Stimulated activated CD8-positive, alpha-beta memory T cell treated with anti-CD3 and anti-CD28 coated beads, Interleukin-15, amount 100 ng/mL, for 1 hour (primary cell): ENCODE measurements around the gene FAM43B.

Experiments used
- DNase-seq: peaks from one replicate; pipeline ENCODE4 v3.0.0-alpha.2; 2020; ENCODE audit warnings: low read depth

The FAM43B gene

GRCh38 chr1:20590306-20590777 lies 38.0 kb downstream of the FAM43B start:
- DNase-seq, result no peak

- no peak for DNase-seq
These were observed 41.4 kb downstream of the FAM43B start for GRCh38 chr1:20593756-20594155.

- DNase-seq, result no peak
These were observed 42.4 kb downstream of the FAM43B start for GRCh38 chr1:20594746-20595145.

DNA sequence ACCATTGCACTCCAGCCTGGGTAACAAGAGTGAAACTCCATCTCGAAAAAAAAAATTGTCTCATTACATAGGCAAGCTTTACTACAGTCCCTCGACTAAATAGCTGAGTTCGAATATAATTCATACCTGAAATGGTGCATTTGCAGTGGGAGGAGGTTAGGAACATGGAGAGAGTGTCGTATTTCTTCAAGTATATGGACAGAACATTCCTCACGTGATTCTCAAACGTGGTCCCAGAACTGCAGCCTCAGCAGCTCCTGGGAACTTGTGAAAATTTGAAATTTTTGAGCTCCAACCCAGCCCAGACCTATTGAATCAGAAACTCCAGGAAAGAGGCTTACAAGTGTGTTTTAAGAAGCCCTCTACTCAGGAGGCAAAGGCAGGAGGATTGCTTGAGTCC lies 43.7 kb downstream of the FAM43B start:
- DNase-seq, result no peak

GRCh38 chr1:20597650-20598049 lies 45.3 kb downstream of the FAM43B start:
- no peak for DNase-seq

GRCh38 chr1:20600156-20600555 lies 47.8 kb downstream of the FAM43B start:
- DNase-seq, result no peak

- no peak for DNase-seq
These were observed 48.9 kb downstream of the FAM43B start for GRCh38 chr1:20601129-20601825.

DNA sequence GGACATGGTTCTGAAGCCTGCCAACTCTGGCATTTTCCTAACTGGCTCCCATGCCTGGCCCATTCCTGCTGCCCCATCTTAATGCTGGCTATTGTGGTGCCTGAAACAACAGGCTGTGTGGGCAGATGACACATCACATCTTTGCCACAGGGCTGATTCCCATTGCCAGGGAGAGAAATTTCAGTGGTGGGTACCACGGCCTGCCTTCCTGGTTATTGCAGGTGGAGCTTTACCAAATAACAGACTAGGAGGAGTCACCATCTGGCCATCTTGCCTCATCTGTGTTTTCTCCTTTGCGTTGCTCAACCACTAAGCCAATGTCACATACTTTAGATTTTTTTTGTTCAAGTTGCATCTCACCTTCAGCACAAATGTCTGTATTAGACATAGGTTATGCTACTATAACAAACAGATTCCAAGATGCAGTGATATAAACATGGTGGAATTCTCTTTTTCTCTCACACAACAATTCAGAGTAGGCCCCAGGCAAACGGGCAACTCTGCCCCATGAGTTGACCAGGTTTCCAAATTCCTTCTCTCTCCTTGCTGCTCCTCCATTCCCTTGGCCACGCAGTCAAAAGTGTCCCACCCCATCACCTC lies 50.6 kb downstream of the FAM43B start:
- DNase-seq, result no peak

GRCh38 chr1:20603504-20604464 lies 51.4 kb downstream of the FAM43B start:
- DNase-seq, result no peak
